ENCODE data around the gene RIN3.

The RIN3 gene

GRCh38 chr14:92587700-92588085 is 74.1 kb downstream of the RIN3 start:
- no peaks in the 10 kb centered on the region for H3K4me1 ChIP-seq (ENCODE audit: insufficient read depth, poor library complexity, severe bottlenecking)
- no peak overlapping the region for H3K27ac ChIP-seq (ENCODE audit: poor library complexity, severe bottlenecking)
- ATAC-seq (ENCODE audit: low read depth) (no peak), DNase-seq (ENCODE audit: low spot score) (no peak)
- no peak for TF ChIP-seq CTCF (IDR thresholded peaks at IDR 0.05; ENCODE audit: poor library complexity, severe bottlenecking)
- no peaks in the 10 kb centered on the region for H3K27me3 ChIP-seq (ENCODE audit: insufficient read depth, poor library complexity, severe bottlenecking)
- H3K4me3 ChIP-seq (ENCODE audit: severe bottlenecking), result no peak overlapping the region
- H3K9me3 ChIP-seq (ENCODE audit: severe bottlenecking), result peaks cover 3% of the 10 kb centered on the region
- no peaks in the 10 kb centered on the region for H3K36me3 ChIP-seq (ENCODE audit: low read depth)

GRCh38 chr14:92589213-92589852 is 75.8 kb downstream of the RIN3 start:
- H3K4me3 ChIP-seq (ENCODE audit: severe bottlenecking), result no peak overlapping the region
- H3K36me3 ChIP-seq (ENCODE audit: low read depth), result no peaks in the 10 kb centered on the region
- no peak overlapping the region for H3K27ac ChIP-seq (ENCODE audit: poor library complexity, severe bottlenecking)
- no peaks in the 10 kb centered on the region for H3K4me1 ChIP-seq (ENCODE audit: insufficient read depth, poor library complexity, severe bottlenecking)
- DNase-seq (ENCODE audit: low spot score) (no peak), ATAC-seq (ENCODE audit: low read depth) (peak; percentile 73; the same call in 2 of the 3 replicates)
- no peaks in the 10 kb centered on the region for H3K27me3 ChIP-seq (ENCODE audit: insufficient read depth, poor library complexity, severe bottlenecking)
- H3K9me3 ChIP-seq (ENCODE audit: severe bottlenecking), result peaks cover 3% of the 10 kb centered on the region
- peak; percentile 62 for TF ChIP-seq CTCF (IDR thresholded peaks at IDR 0.05; ENCODE audit: poor library complexity, severe bottlenecking)

- Histone ChIP-seq H3K27ac (ENCODE audit: poor library complexity, severe bottlenecking) (no peak overlapping the region), H3K4me3 (ENCODE audit: severe bottlenecking) (no peak overlapping the region), H3K4me1 (ENCODE audit: insufficient read depth, poor library complexity, severe bottlenecking) (no peaks in the 10 kb centered on the region), H3K9me3 (ENCODE audit: severe bottlenecking) (peaks cover 3% of the 10 kb centered on the region), H3K27me3 (ENCODE audit: insufficient read depth, poor library complexity, severe bottlenecking) (no peaks in the 10 kb centered on the region), H3K36me3 (ENCODE audit: low read depth) (no peaks in the 10 kb centered on the region)
- TF ChIP-seq CTCF (IDR thresholded peaks at IDR 0.05; ENCODE audit: poor library complexity, severe bottlenecking), result no peak
- DNase-seq (ENCODE audit: low spot score), result no peak
- no peak for ATAC-seq (ENCODE audit: low read depth)
These were observed 76.6 kb downstream of the RIN3 start for GRCh38 chr14:92590176-92590575.

GRCh38 chr14:92590941-92591340 is 77.4 kb downstream of the RIN3 start:
- no peak for DNase-seq (ENCODE audit: low spot score)
- TF ChIP-seq CTCF (IDR thresholded peaks at IDR 0.05; ENCODE audit: poor library complexity, severe bottlenecking), result no peak
- no peak overlapping the region for H3K27ac ChIP-seq (ENCODE audit: poor library complexity, severe bottlenecking)

GRCh38 chr14:92591346-92591745 is 77.8 kb downstream of the RIN3 start:
- DNase-seq (ENCODE audit: low spot score), result no peak
- Histone ChIP-seq H3K4me1 (ENCODE audit: insufficient read depth, poor library complexity, severe bottlenecking) (no peaks in the 10 kb centered on the region), H3K4me3 (ENCODE audit: severe bottlenecking) (no peak overlapping the region), H3K36me3 (ENCODE audit: low read depth) (no peaks in the 10 kb centered on the region), H3K27ac (ENCODE audit: poor library complexity, severe bottlenecking) (no peak overlapping the region), H3K27me3 (ENCODE audit: insufficient read depth, poor library complexity, severe bottlenecking) (no peaks in the 10 kb centered on the region), H3K9me3 (ENCODE audit: severe bottlenecking) (peaks cover 3% of the 10 kb centered on the region)
- no peak for TF ChIP-seq CTCF (IDR thresholded peaks at IDR 0.05; ENCODE audit: poor library complexity, severe bottlenecking)
- ATAC-seq (ENCODE audit: low read depth), result no peak

More at GRCh38 chr14:92590941-92591340, 77.4 kb downstream of the RIN3 start:
- ATAC-seq (ENCODE audit: low read depth), result no peak
- Histone ChIP-seq H3K4me3 (ENCODE audit: severe bottlenecking) (no peak overlapping the region), H3K27me3 (ENCODE audit: insufficient read depth, poor library complexity, severe bottlenecking) (no peaks in the 10 kb centered on the region), H3K4me1 (ENCODE audit: insufficient read depth, poor library complexity, severe bottlenecking) (no peaks in the 10 kb centered on the region), H3K36me3 (ENCODE audit: low read depth) (no peaks in the 10 kb centered on the region), H3K9me3 (ENCODE audit: severe bottlenecking) (peaks cover 3% of the 10 kb centered on the region)

All from RWPE2 (cell line).